K562 (cell line): ENCODE data around the gene CENPH. TPM values are rescaled to one million over a fixed set of nuclear protein-coding genes. Genes with fewer than 3 reads are reported as not detected.

ENCODE experiments used
- ATAC-seq: fragments of 200-7000 bp; cut with Tn5 transposase; 3 replicates; pipeline ENCODE4 v1.9.1; 2020; ENCODE audit warnings: moderate library complexity
- BruUV-seq: library from RNA; stranded (reverse); fragments of 400-500 nt; replicated peaks from 2 replicates; lab custom pipeline; 2021; lab: Mats Ljungman, UMichigan
- CTCF ChIA-PET: fragments of 300-600 bp; formaldehyde crosslinking; extraction: SDS; loops from one replicate; lab custom pipeline; 2021; ENCODE audit warnings: low intra/inter-chr PET ratio; lab: Yijun Ruan, JAX
- POLR2A ChIA-PET: fragments of 300-600, 350-650 bp; sonication (Branson Sonifier 250); formaldehyde crosslinking; extraction: SDS; loops from one replicate; lab custom pipeline; 2021; ENCODE audit warnings: antibody characterized with exemption, inconsistent platforms; lab: Yijun Ruan, JAX
- DNase-seq, 4 experiments: peaks; one replicate each; pipeline versions ENCODE4 v3.0.0 to v3.0.0-alpha.2; 2011 to 2018; ENCODE audit warnings: low spot score in 3 of 4, mixed read lengths in 3 of 4; ENCODE audit errors: extremely low read depth in 1 of 4
- FAIRE-seq: peaks from 2 replicates; lab custom pipeline; 2011; peaks lifted over from hg19 to GRCh38; lab: Jason Lieb, UNC
- H2AFZ ChIP-seq: 2 replicates; pipeline ENCODE4 v1.6.0; 2011; ENCODE audit warnings: low read depth, low read length, control low read depth, inconsistent platforms
- H3K27ac ChIP-seq: fragments of 200-600 bp; 3 replicates; pipeline ENCODE4 v1.8.0; 2011; ENCODE audit warnings: low read depth, mild to moderate bottlenecking, control low read depth, inconsistent platforms, low read length, moderate library complexity, mixed read lengths; ENCODE audit errors: extremely low read depth
- H3K27me3 ChIP-seq, 2 experiments: fragments of 300-600 bp in 1 of 2; 2 replicates in 1 of 2; 3 replicates in 1 of 2; pipeline versions ENCODE4 v1.6.0 to v1.8.0; 2011; ENCODE audit warnings: inconsistent platforms in 2 of 2, low read length in 2 of 2, mild to moderate bottlenecking in 1 of 2, mixed read lengths in 1 of 2, moderate library complexity in 1 of 2; ENCODE audit not compliant: control insufficient read depth in 2 of 2, insufficient read depth in 2 of 2
- H3K36me3 ChIP-seq: fragments of 300-600 bp; 3 replicates; pipeline ENCODE4 v1.8.0; 2011; ENCODE audit warnings: mild to moderate bottlenecking, low read length, inconsistent platforms; ENCODE audit not compliant: control insufficient read depth, insufficient read depth
- H3K4me1 ChIP-seq, 2 experiments: fragments of 200-600 bp in 1 of 2; replicated peaks in 1 of 2; 2 replicates in 1 of 2; 3 replicates in 1 of 2; pipeline versions ENCODE4 v1.5.1 to v1.8.0; 2011; ENCODE audit warnings: inconsistent platforms in 2 of 2, low read length in 2 of 2, mild to moderate bottlenecking in 1 of 2, mixed read lengths in 1 of 2, moderate library complexity in 1 of 2; ENCODE audit not compliant: control insufficient read depth in 2 of 2, insufficient read depth in 2 of 2
- H3K4me2 ChIP-seq: 2 replicates; pipeline ENCODE4 v1.6.1; 2011; ENCODE audit warnings: low read length, control low read depth, inconsistent platforms, mixed read lengths; ENCODE audit not compliant: insufficient read depth
- H3K4me3 ChIP-seq: fragments of 200-600 bp; sonication (generic), shearing (Covaris generic); 2 replicates; pipeline ENCODE4 v1.5.1; 2016; ENCODE audit warnings: control low read depth, inconsistent platforms
- H3K79me2 ChIP-seq: fragments of 200-600 bp; 3 replicates; pipeline ENCODE4 v1.8.0; 2011; ENCODE audit warnings: low read length, inconsistent platforms; ENCODE audit not compliant: control insufficient read depth, insufficient read depth
- H3K9ac ChIP-seq, 2 experiments: 2 replicates each; pipeline versions ENCODE4 v1.6.0 to v1.6.1; 2011; ENCODE audit warnings: low read depth in 2 of 2, low read length in 2 of 2, control low read depth in 1 of 2, inconsistent platforms in 1 of 2, mild to moderate bottlenecking in 1 of 2, mixed read lengths in 1 of 2; ENCODE audit not compliant: insufficient read depth in 1 of 2
- H3K9me1 ChIP-seq: one replicate; pipeline ENCODE4 v1.6.0; 2011; ENCODE audit warnings: inconsistent platforms, mild to moderate bottlenecking, low read length, moderate library complexity; ENCODE audit not compliant: control insufficient read depth, insufficient read depth
- H3K9me3 ChIP-seq: replicated peaks from 2 replicates; pipeline ENCODE4 v1.5.1; 2011; ENCODE audit warnings: low read depth, low read length, inconsistent platforms; ENCODE audit not compliant: control insufficient read depth, insufficient read depth
- H4K20me1 ChIP-seq: replicated peaks from 2 replicates; pipeline ENCODE4 v1.6.1; 2011; ENCODE audit warnings: low read length, inconsistent platforms, mixed read lengths; ENCODE audit not compliant: control insufficient read depth, insufficient read depth
- ARID1B ChIP-seq: fragments of 450-650 bp; IDR thresholded peaks from 2 replicates; pipeline ENCODE4 v1.6.1; 2016; ENCODE audit warnings: antibody characterized with exemption, mild to moderate bottlenecking, inconsistent platforms
- CBFA2T2 ChIP-seq: fragments of 450-650 bp; conservative IDR thresholded peaks from 2 replicates; pipeline ENCODE4 v1.6.1; 2017; ENCODE audit warnings: mild to moderate bottlenecking
- CBFA2T3 ChIP-seq: fragments of 450-650 bp; IDR thresholded peaks from 2 replicates; pipeline ENCODE4 v1.6.1; 2017
- E2F5 ChIP-seq: sonication (generic); formaldehyde crosslinking; IDR thresholded peaks from 2 replicates; pipeline ENCODE4 v1.8.0; 2022; ENCODE audit warnings: mild to moderate bottlenecking, missing genetic modification reagents
- GMEB1 ChIP-seq: fragments of 250-450 bp; sonication (Bioruptor Pico); IDR thresholded peaks from 2 replicates; pipeline ENCODE4 v1.4.0; 2020; ENCODE audit warnings: mild to moderate bottlenecking
- HBP1 ChIP-seq: fragments of 450-650 bp; formaldehyde crosslinking; IDR thresholded peaks from 2 replicates; pipeline ENCODE4 v1.4.0; 2022; ENCODE audit warnings: missing genetic modification characterization
- NCOR1 ChIP-seq: fragments of 450-650 bp; IDR thresholded peaks from 2 replicates; pipeline ENCODE4 v1.6.1; 2016; ENCODE audit warnings: mild to moderate bottlenecking, moderate library complexity
- PCBP2 ChIP-seq: fragments of 200-400 bp; formaldehyde crosslinking; IDR thresholded peaks from 2 replicates; pipeline ENCODE4 v1.6.1; 2018; ENCODE audit warnings: low read length, low read depth, mild to moderate bottlenecking, moderate library complexity; ENCODE audit not compliant: poor library complexity, severe bottlenecking
- TAL1 ChIP-seq: fragments of 450-650 bp; IDR thresholded peaks from 2 replicates; pipeline ENCODE4 v1.6.1; 2016; ENCODE audit warnings: mild to moderate bottlenecking
- TCF3 ChIP-seq: sonication (generic); formaldehyde crosslinking; IDR thresholded peaks from 2 replicates; pipeline ENCODE4 v1.4.0; 2020; ENCODE audit warnings: mild to moderate bottlenecking, missing genetic modification reagents
- TEAD4 ChIP-seq, 2 experiments: sonication (generic) in 1 of 2; formaldehyde crosslinking in 1 of 2; IDR thresholded peaks; 2 replicates each; pipeline versions ENCODE4 v1.6.1 to v1.8.0; 2012 to 2022; ENCODE audit warnings: borderline replicate concordance in 1 of 2, inconsistent platforms in 1 of 2, low read length in 1 of 2, mild to moderate bottlenecking in 1 of 2, missing genetic modification reagents in 1 of 2
- ZBTB8A ChIP-seq: fragments of 450-650 bp; IDR thresholded peaks from 2 replicates; pipeline ENCODE4 v1.6.1; 2018; ENCODE audit warnings: mild to moderate bottlenecking, moderate library complexity; ENCODE audit not compliant: partially characterized antibody
- ZC3H8 ChIP-seq: fragments of 450-650 bp; IDR thresholded peaks from 2 replicates; pipeline ENCODE4 v1.6.1; 2017
- ZNF124 ChIP-seq: sonication (generic); formaldehyde crosslinking; IDR thresholded peaks from 2 replicates; pipeline ENCODE4 v1.8.1; 2022; ENCODE audit warnings: missing genetic modification reagents
- ZNF57 ChIP-seq: fragments of 450-650 bp; formaldehyde crosslinking; IDR thresholded peaks from 2 replicates; pipeline ENCODE4 v1.4.0; 2020; ENCODE audit warnings: mild to moderate bottlenecking, moderate library complexity
- WGBS: fragments of 100-300 bp; shearing (Covaris generic); methylation state at CpG from one replicate; pipeline ENCODE4 v1.1.6; 2016; ENCODE audit warnings: low coverage, mixed read lengths; ENCODE audit not compliant: insufficient coverage; ENCODE audit errors: missing lambda C conversion rate; 5-methylcytosine and 5-hydroxymethylcytosine counted together
- in situ Hi-C: fragments of 300-500 bp; cut with MboI; formaldehyde crosslinking; loops from 4 replicates; pipeline ENCODE4 v1.15.0; 2018; ENCODE audit warnings: inconsistent platforms, mixed read lengths
- intact Hi-C: fragments of 100-400 bp; cut with micrococcal nuclease; formaldehyde crosslinking; loops from 2 replicates; pipeline ENCODE4 v1.14.2; 2022
- polyA plus RNA-seq, 8 experiments: library from polyadenylated mRNA; depleted of rRNA in 4 of 8; stranded (reverse) in 5 of 8; unstranded in 3 of 8; fragments of >200 nt; fragmentation: Nextera tagmentation in 2 of 8; fragmentation: Illumina TruSeq in 1 of 8; extraction: Ambion mirVana in 2 of 8; extraction: Trizol in 1 of 8; gene quantifications; 2 replicates each; pipeline versions ENCODE4 v1.2.1 to v1.2.3, GENCODE V29; 2011 to 2014; ENCODE audit warnings: inconsistent platforms in 1 of 8, missing spikeins in 1 of 8
- total RNA-seq, 7 experiments: library from RNA; depleted of rRNA in 6 of 7; stranded (reverse); fragments of >200 nt in 6 of 7; fragmentation: Illumina TruSeq in 2 of 7; extraction: Trizol in 2 of 7; gene quantifications; 2 replicates each; pipeline versions ENCODE4 v1.2.1 to v1.2.3, GENCODE V29; 2011 to 2021; ENCODE audit warnings: low replicate concordance in 1 of 7
- TF ChIP-seq, protein P1 (sequence below): fragments of 450-650 bp; formaldehyde crosslinking; IDR thresholded peaks from 2 replicates; pipeline ENCODE4 v1.4.0; 2022; ENCODE audit warnings: mild to moderate bottlenecking, moderate library complexity

CENPH gene
- total and polyA plus RNA-seq, 9 of the 15 experiments (the other 6 are each of a cell fraction or from before 2014, with no cell fraction given): 10.5 to 124 (median 74.9) TPM

- no peak overlapping the region for H3K4me3 ChIP-seq
- no peaks in the 10 kb centered on the region for H3K9me3 ChIP-seq
- in situ Hi-C loops: no loop called here
- intact Hi-C loops: no loop called here
- peak overlapping the region; percentile 35; the same call in 1 of the 2 replicates for H3K4me2 ChIP-seq
- WGBS: 0% methylated on average over 2 of the region's 2 CpGs
- H3K27ac ChIP-seq: no peak overlapping the region
- H2AFZ ChIP-seq: no peak overlapping the region
- H3K9ac ChIP-seq: no peak overlapping the region; a peak in 1 of 4 replicates
- BruUV-seq: no TSS peak
- FAIRE-seq (peak; percentile 48), DNase-seq (peak in 2 of 4 experiments; percentile 22 to 50), ATAC-seq (no peak)
- no peaks in the 10 kb centered on the region for H3K27me3 ChIP-seq
- peaks cover 7% of the 10 kb centered on the region; the same call in 1 of the 3 replicates for H3K36me3 ChIP-seq
- ChIA-PET CTCF (no interaction called here), POLR2A (interaction anchor here (0.6 kb wide), 1 partner anchor 74 kb away, joined by 3 read pairs; no protein-coding TSS in a partner anchor)
- H3K79me2 ChIP-seq: peaks cover 23% of the 10 kb centered on the region
- no peaks in the 10 kb centered on the region for H3K9me1 ChIP-seq
- no peaks in the 10 kb centered on the region for H4K20me1 ChIP-seq
- TF ChIP-seq CBFA2T2 (peak; percentile 49; the same call in 1 of the 2 replicates), GMEB1 (no peak), NCOR1 (peak; percentile 68), ZNF57 (CRISPR knock-in tag) (no peak), TCF3 (CRISPR knock-in tag) (peak; percentile 76), ZNF124 (CRISPR knock-in tag) (no peak), ARID1B (peak; percentile 69), TEAD4 (IDR thresholded peaks at IDR 0.05; ENCODE audit: low read length) (peak; percentile 63; the same call in 1 of the 2 replicates), TEAD4 (CRISPR knock-in tag; IDR thresholded peaks at IDR 0.05; ENCODE audit: borderline replicate concordance) (no peak), PCBP2 (no peak), E2F5 (no peak), ZBTB8A (no peak), TAL1 (peak; percentile 63), CBFA2T3 (peak; percentile 78), HBP1 (CRISPR knock-in tag) (no peak), ZC3H8 (no peak)
- TF ChIP-seq, protein P1, sequence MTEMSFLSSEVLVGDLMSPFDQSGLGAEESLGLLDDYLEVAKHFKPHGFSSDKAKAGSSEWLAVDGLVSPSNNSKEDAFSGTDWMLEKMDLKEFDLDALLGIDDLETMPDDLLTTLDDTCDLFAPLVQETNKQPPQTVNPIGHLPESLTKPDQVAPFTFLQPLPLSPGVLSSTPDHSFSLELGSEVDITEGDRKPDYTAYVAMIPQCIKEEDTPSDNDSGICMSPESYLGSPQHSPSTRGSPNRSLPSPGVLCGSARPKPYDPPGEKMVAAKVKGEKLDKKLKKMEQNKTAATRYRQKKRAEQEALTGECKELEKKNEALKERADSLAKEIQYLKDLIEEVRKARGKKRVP (CRISPR knock-in tag): no peak
- H3K4me1 ChIP-seq: peaks cover 7 to 8% of the 10 kb centered on the region in 2 experiments; a peak in 4 of 5 replicates
Measured at GRCh38 chr5:69187342-69187741, 2.0 kb upstream of the CENPH start.
